A673 (cell line): ENCODE results near the gene PRMT7.

ENCODE experiments used
- CTCF ChIP-seq: fragments of 300-800, 200-600 bp; sonication (generic); conservative IDR thresholded peaks from 2 replicates; pipeline ENCODE4 v1.5.1; 2017; ENCODE audit warnings: low read depth, mild to moderate bottlenecking, antibody characterized with exemption, low read length, moderate library complexity, mixed read lengths
- EZH2 ChIP-seq: fragments of 200-600 bp; sonication (generic); IDR thresholded peaks from 2 replicates; pipeline ENCODE4 v1.6.1; 2017; ENCODE audit warnings: borderline replicate concordance, low read depth, mild to moderate bottlenecking, mixed read lengths, antibody characterized with exemption, low read length; ENCODE audit not compliant: poor library complexity, severe bottlenecking

GRCh38 chr16:68366062-68366461 lies 55.2 kb downstream of the PRMT7 start:
- TF ChIP-seq EZH2 (no peak), CTCF (no peak)
